Neural progenitor cell (in vitro differentiated cells): ENCODE data around the gene MYLIP.

Source experiments
- CTCF ChIP-seq: fragments of 200-600 bp; sonication (generic); IDR thresholded peaks from 2 replicates; pipeline ENCODE4 v1.5.1; 2017; ENCODE audit warnings: antibody characterized with exemption, mild to moderate bottlenecking
- EZH2 ChIP-seq: fragments of 200-600 bp; sonication (generic); IDR thresholded peaks from 2 replicates; pipeline ENCODE4 v1.6.1; 2017; ENCODE audit warnings: antibody characterized with exemption, mild to moderate bottlenecking, moderate library complexity

- TF ChIP-seq CTCF: no peak
- no peak for TF ChIP-seq EZH2
These were observed 30.2 kb downstream of the MYLIP start for GRCh38 chr6:16158943-16159557.
